Measurements from ENCODE around the gene ASCC3.

DNA sequence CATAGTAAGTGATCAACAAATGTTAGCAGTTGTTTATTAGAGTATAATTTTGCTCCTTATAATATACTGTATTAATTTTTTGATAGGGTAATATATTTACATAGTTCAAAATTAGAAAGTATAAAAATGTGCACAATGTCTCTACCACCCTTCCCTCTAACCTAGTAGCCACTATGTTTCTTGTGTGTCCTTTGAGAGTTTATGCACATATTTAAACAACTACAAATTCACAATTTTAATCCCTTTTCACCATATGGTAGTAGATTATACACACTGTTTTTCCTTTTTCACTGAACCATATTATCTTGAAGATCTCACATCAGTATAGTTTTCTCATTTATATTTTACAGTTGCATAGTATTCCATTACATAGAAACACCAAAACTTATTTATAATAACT, 194.9 kb downstream of the ASCC3 start:
- no peak for TF ChIP-seq POLR2A (IDR thresholded peaks at IDR 0.05; ENCODE audit: low read depth, low read length)
- TF ChIP-seq TAF1 (IDR thresholded peaks at IDR 0.05; ENCODE audit: low read depth, low read length): no peak
- TF ChIP-seq POLR2AphosphoS5 (IDR thresholded peaks at IDR 0.05; ENCODE audit: low read depth, low read length): no peak
- no peak for TF ChIP-seq SPI1 (IDR thresholded peaks at IDR 0.05; ENCODE audit: low read depth, low read length)
- no peak for TF ChIP-seq POU2F2 (IDR thresholded peaks at IDR 0.05; ENCODE audit: low read depth, low read length)
- no peak for TF ChIP-seq PAX5 (IDR thresholded peaks at IDR 0.05; ENCODE audit: insufficient read depth, low read length, severe bottlenecking)

Measured in GM12891 (cell line).